ENCODE results near the gene PNKD.

The PNKD gene

GRCh38 chr2:218269900-218270720 is at the start of gene PNKD, which contains the start of gene AAMP:
PNKD (plus strand) TSS chr2:218270519; CDS start chr2:218270536, 17 bp downstream.
AAMP (minus strand) TSS chr2:218270137; CDS start chr2:218270086, 51 bp downstream.
- peak; percentile 100 for DNase-seq

- DNase-seq, result no peak
Measured at GRCh38 chr2:218221000-218221399, 49.3 kb upstream of the PNKD start.

GRCh38 chr2:218223046-218223445 is 47.3 kb upstream of the PNKD start:
- DNase-seq, result no peak

GRCh38 chr2:218224186-218224585 is 46.1 kb upstream of the PNKD start:
- DNase-seq, result peak; percentile 16

GRCh38 chr2:218226903-218227302 is 43.4 kb upstream of the PNKD start:
- DNase-seq, result no peak

- DNase-seq, result peak; percentile 18
Measured at GRCh38 chr2:218228366-218229090, 41.8 kb upstream of the PNKD start.

GRCh38 chr2:218229239-218229638 is 41.1 kb upstream of the PNKD start:
- peak; percentile 85 for DNase-seq

- peak; percentile 70 for DNase-seq
Measured at GRCh38 chr2:218229851-218230250, 40.5 kb upstream of the PNKD start.

GRCh38 chr2:218230882-218231281 is 39.4 kb upstream of the PNKD start:
- DNase-seq, result peak; percentile 37

- no peak for DNase-seq
Measured at GRCh38 chr2:218233543-218233942, 36.8 kb upstream of the PNKD start.

- DNase-seq, result no peak
Measured at GRCh38 chr2:218234521-218234920, 35.8 kb upstream of the PNKD start.

- DNase-seq, result no peak
Measured at GRCh38 chr2:218235017-218235416, 35.3 kb upstream of the PNKD start.

GRCh38 chr2:218236829-218237228 is 33.5 kb upstream of the PNKD start:
- DNase-seq, result no peak

GRCh38 chr2:218238887-218239286 is 31.4 kb upstream of the PNKD start:
- no peak for DNase-seq

- no peak for DNase-seq
Measured at GRCh38 chr2:218244204-218244603, 26.1 kb upstream of the PNKD start.

GRCh38 chr2:218244665-218245064 is 25.7 kb upstream of the PNKD start:
- DNase-seq, result no peak

GRCh38 chr2:218245214-218245613 is 25.1 kb upstream of the PNKD start:
- DNase-seq, result no peak

GRCh38 chr2:218249691-218250090 is 20.6 kb upstream of the PNKD start:
- DNase-seq, result no peak

- DNase-seq, result no peak
Measured at GRCh38 chr2:218252509-218253231, 17.6 kb upstream of the PNKD start.

GRCh38 chr2:218253232-218253625 is 17.1 kb upstream of the PNKD start:
- DNase-seq, result no peak

GRCh38 chr2:218255446-218255845 is 14.9 kb upstream of the PNKD start:
- DNase-seq, result peak; percentile 57

GRCh38 chr2:218256612-218257350 is 13.5 kb upstream of the PNKD start:
- no peak for DNase-seq
